Kidney (tissue), 14 donors: ENCODE measurements around the gene ZNF511. TPM values are rescaled to one million over a fixed set of nuclear protein-coding genes. Genes with fewer than 3 reads are reported as not detected.

Source experiments
- DNase-seq, 5 donors: peaks; one replicate each; pipeline ENCODE4 v3.0.0-alpha.2; 2013 to 2020
- FAIRE-seq: peaks from 2 replicates; lab custom pipeline; 2012; peaks lifted over from hg19 to GRCh38; lab: Jason Lieb, UNC
- H3K27ac ChIP-seq, 2 donors: one replicate each; pipeline ENCODE4 v1.7.0; 2013; ENCODE audit warnings: low read depth in 2 of 2, low read length in 2 of 2, inconsistent platforms in 1 of 2
- H3K27me3 ChIP-seq: one replicate; pipeline ENCODE4 v1.7.1; 2013; ENCODE audit warnings: low read length, inconsistent platforms; ENCODE audit not compliant: control insufficient read depth, insufficient read depth
- H3K36me3 ChIP-seq, 3 donors: one replicate each; pipeline versions ENCODE4 v1.7.0 to v1.7.1; 2013; ENCODE audit warnings: low read length in 3 of 3, control low read depth in 1 of 3, inconsistent platforms in 1 of 3; ENCODE audit not compliant: insufficient read depth in 3 of 3, control insufficient read depth in 2 of 3
- H3K4me1 ChIP-seq, 3 donors: one replicate each; pipeline versions ENCODE4 v1.7.0 to v1.7.1; 2013; ENCODE audit warnings: low read length in 3 of 3, inconsistent platforms in 1 of 3, low read depth in 1 of 3; ENCODE audit not compliant: control insufficient read depth in 2 of 3, insufficient read depth in 2 of 3
- H3K4me3 ChIP-seq, 3 donors: one replicate each; pipeline versions ENCODE4 v1.7.0 to v1.8.1; 2013; ENCODE audit warnings: low read length in 3 of 3, control low read depth in 1 of 3, inconsistent platforms in 1 of 3
- H3K9ac ChIP-seq, 3 donors: one replicate each; pipeline versions ENCODE4 v1.7.0 to v1.7.1; 2013; ENCODE audit warnings: low read length in 3 of 3, control low read depth in 1 of 3, inconsistent platforms in 1 of 3
- H3K9me3 ChIP-seq, 3 donors: one replicate each; pipeline versions ENCODE4 v1.7.0 to v1.7.1; 2013; ENCODE audit warnings: low read length in 3 of 3, control low read depth in 1 of 3, inconsistent platforms in 1 of 3; ENCODE audit not compliant: control insufficient read depth in 2 of 3, insufficient read depth in 1 of 3
- intact Hi-C: fragments of 100-400 bp; cut with DNase I; formaldehyde crosslinking; loops from one replicate; pipeline ENCODE4 v1.11.1; 2022
- polyA plus RNA-seq: library from polyadenylated mRNA; stranded (reverse); fragments of 350-450 nt; fragmentation: Illumina TruSeq; extraction: RNeasy Lipid Tissue Mini Kit (QIAGEN cat#74804); gene quantifications from one replicate; pipeline ENCODE4 v1.2.3, GENCODE V29; 2014; ENCODE audit warnings: low read depth, low replicate concordance; ENCODE audit not compliant: insufficient read depth
- total RNA-seq: library from RNA; stranded (reverse); fragmentation: NEBNext Ultra II Directional; extraction: Animal tissue kit (Norgen Biotek cat#: 25700); gene quantifications from one replicate; pipeline ENCODE4 v1.2.1, GENCODE V29; 2021
- TF ChIP-seq, protein P1 (sequence below): IDR thresholded peaks from 3 replicates; pipeline ENCODE4 v1.5.1; 2012; ENCODE audit warnings: mild to moderate bottlenecking, moderate library complexity, borderline replicate concordance; ENCODE audit not compliant: insufficient read depth; ENCODE audit errors: extremely low read depth
- donor health status: control.
- donor health status: control.
- donor health status: control.
- donor health status: control.
- donor health status: control.
- donor health status: DM: yes; HTN: yes; CAD: no.
- donor health status: Normal renal cell carcinoma (clear cell type).

The ZNF511 gene
- total and polyA plus RNA-seq, 2 donors from 2014 or later = 35.6 to 50.7 TPM

DNA sequence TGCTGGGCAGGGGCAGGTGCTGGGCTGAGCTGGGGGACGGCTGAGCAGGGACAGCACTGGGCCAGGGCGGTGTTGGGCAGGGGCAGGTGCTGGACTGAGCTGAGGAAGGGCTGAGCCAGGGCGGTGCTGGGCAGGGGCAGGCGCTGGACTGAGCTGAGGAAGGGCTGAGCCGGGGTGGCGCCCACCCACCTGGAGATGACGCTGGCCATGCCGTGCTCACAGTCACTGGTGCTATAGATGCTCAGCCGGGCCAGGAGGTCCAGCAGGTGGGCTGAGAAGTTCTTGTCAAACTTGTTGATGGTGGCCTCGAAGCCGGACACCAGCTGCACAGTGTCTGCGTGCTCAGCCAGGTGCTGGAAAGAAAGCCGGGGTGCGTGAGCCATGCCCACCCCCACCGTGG, 27.6 kb upstream of the ZNF511 start:
- FAIRE-seq = no peak

DNA sequence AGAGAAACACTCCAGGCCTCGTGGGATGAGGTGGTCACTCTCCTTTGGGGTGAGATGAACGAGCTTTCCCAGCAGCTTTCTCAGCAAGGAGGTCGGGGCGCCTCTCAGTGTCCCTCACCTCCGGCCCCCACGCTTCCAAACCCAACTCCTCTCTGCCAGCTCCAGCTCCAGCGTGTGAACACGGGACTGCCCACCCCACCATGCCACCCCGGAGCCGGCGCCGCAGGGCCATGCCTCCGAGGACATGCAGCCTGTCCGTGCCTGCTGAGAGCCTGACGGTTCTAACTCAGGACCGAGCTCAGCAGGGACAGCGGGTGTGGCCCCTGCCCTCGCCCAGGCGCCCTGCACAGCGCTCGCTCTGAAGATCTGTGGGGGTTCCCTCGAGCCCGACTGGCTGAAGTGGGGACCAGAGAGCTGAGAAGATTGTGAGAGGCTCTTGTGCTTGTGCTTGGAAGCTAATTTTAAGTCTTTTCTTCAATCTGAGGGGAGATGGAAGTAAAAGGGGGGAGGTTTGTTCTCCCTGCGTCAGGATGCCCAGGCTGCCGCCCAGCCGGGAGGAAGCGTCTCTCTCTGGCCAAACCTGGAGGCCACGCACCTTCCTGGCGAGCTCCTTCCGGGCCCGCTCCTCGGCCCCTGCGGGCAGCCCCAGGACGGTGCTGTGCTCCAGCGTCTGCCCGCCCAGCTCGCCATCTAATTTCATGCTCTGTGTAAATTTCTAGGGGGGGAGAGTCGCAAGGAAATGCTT, 26.9 kb upstream of the ZNF511 start:
- TF ChIP-seq, protein P1, sequence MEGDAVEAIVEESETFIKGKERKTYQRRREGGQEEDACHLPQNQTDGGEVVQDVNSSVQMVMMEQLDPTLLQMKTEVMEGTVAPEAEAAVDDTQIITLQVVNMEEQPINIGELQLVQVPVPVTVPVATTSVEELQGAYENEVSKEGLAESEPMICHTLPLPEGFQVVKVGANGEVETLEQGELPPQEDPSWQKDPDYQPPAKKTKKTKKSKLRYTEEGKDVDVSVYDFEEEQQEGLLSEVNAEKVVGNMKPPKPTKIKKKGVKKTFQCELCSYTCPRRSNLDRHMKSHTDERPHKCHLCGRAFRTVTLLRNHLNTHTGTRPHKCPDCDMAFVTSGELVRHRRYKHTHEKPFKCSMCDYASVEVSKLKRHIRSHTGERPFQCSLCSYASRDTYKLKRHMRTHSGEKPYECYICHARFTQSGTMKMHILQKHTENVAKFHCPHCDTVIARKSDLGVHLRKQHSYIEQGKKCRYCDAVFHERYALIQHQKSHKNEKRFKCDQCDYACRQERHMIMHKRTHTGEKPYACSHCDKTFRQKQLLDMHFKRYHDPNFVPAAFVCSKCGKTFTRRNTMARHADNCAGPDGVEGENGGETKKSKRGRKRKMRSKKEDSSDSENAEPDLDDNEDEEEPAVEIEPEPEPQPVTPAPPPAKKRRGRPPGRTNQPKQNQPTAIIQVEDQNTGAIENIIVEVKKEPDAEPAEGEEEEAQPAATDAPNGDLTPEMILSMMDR = no peak
- no peaks in the 10 kb centered on the region for H3K9me3 ChIP-seq
- H3K9ac ChIP-seq = no peak overlapping the region
- H3K4me1 ChIP-seq = no peaks in the 10 kb centered on the region
- no peak overlapping the region for H3K27ac ChIP-seq
- no peaks in the 10 kb centered on the region for H3K27me3 ChIP-seq
- FAIRE-seq (no peak), DNase-seq (no peak)
- no peak overlapping the region for H3K4me3 ChIP-seq
- intact Hi-C loops = no loop called here
- H3K36me3 ChIP-seq = peaks cover 0 to 49% (median 30%) of the 10 kb centered on the region in 3 donors

More for the DNA sequence above, 27.6 kb upstream of the ZNF511 start:
- Histone ChIP-seq H3K9me3 (no peaks in the 10 kb centered on the region), H3K9ac (no peak overlapping the region), H3K27ac (no peak overlapping the region), H3K4me1 (no peaks in the 10 kb centered on the region), H3K36me3 (peaks cover 0 to 43% (median 29%) of the 10 kb centered on the region in 3 donors), H3K27me3 (no peaks in the 10 kb centered on the region), H3K4me3 (no peak overlapping the region)
- intact Hi-C loops = no loop called here
- no peak for DNase-seq
- TF ChIP-seq, protein P1 = no peak

DNA sequence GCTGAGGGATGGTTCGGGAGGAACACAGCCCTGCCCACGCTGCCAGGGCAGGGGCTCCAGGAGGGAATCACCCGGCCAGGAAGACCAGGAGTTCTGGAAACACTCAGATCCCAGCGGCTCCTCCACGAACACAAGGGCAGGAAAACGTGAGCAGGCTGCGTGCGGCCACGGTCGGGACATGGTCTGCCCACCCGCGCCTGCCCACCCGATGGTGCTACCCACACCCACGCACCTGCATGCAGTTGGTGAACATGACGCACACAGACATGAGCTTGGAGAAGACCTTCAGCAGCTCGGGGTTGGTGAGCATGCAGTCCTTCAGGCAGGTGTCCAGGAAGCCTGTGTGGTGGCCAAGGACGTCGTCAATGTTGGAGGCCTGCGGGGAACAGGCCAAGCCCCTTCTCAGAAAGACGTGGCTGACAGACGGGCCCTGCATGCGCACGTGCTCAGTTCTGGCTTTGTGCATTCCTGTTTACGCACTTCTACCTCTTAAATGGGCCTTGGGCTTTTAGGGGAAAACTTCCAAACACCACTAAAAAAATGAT, 25.8 kb upstream of the ZNF511 start:
- no peaks in the 10 kb centered on the region for H3K4me1 ChIP-seq
- TF ChIP-seq, protein P1 = no peak
- H3K27me3 ChIP-seq = no peaks in the 10 kb centered on the region
- intact Hi-C loops = no loop called here
- FAIRE-seq (no peak), DNase-seq (no peak)
- no peak overlapping the region for H3K4me3 ChIP-seq
- H3K9me3 ChIP-seq = no peaks in the 10 kb centered on the region
- H3K9ac ChIP-seq = no peak overlapping the region
- H3K27ac ChIP-seq = no peak overlapping the region
- peaks cover 0 to 49% (median 30%) of the 10 kb centered on the region in 3 donors for H3K36me3 ChIP-seq
